Heart left ventricle (tissue), 16 donors: ENCODE results near the gene SRPRB. TPM values are rescaled to one million over a fixed set of nuclear protein-coding genes. Genes with fewer than 3 reads are reported as not detected.

Source experiments
- ATAC-seq, 4 donors: fragments of 200-7000 bp; cut with Tn5 transposase; one replicate each; pipeline ENCODE4 v1.9.1; 2020 to 2022; ENCODE audit warnings: moderate library complexity in 4 of 4, mild to moderate bottlenecking in 3 of 4, moderate number of reproducible peaks in 1 of 4
- DNase-seq, 5 donors: peaks; one replicate each; pipeline ENCODE4 v3.0.0-alpha.2; 2020
- H3K27ac ChIP-seq, 12 donors: fragments of 200-600 bp; sonication (generic) in 4 of 12; one replicate each; pipeline versions ENCODE4 v1.5.0 to v1.8.0; 2016 to 2022; ENCODE audit warnings: mild to moderate bottlenecking in 2 of 12
- H3K27me3 ChIP-seq, 9 donors: fragments of 200-600 bp; sonication (generic) in 2 of 9; one replicate each; pipeline versions ENCODE4 v1.5.1 to v1.8.0; 2016 to 2022; ENCODE audit warnings: mild to moderate bottlenecking in 3 of 9
- H3K36me3 ChIP-seq, 9 donors: fragments of 200-600 bp; sonication (generic) in 2 of 9; one replicate each; pipeline versions ENCODE4 v1.5.0 to v1.8.0; 2018 to 2022; ENCODE audit warnings: mild to moderate bottlenecking in 2 of 9
- H3K4me1 ChIP-seq, 12 donors: fragments of 200-600 bp; sonication (generic) in 4 of 12; one replicate each; pipeline versions ENCODE4 v1.5.0 to v1.8.0; 2016 to 2022; ENCODE audit warnings: mild to moderate bottlenecking in 3 of 12
- H3K4me3 ChIP-seq, 12 donors: fragments of 200-600 bp; sonication (generic) in 4 of 12; one replicate each; pipeline versions ENCODE4 v1.5.0 to v1.8.0; 2017 to 2022; ENCODE audit warnings: mild to moderate bottlenecking in 9 of 12, moderate library complexity in 4 of 12
- H3K9me3 ChIP-seq, 12 donors: fragments of 200-600 bp; sonication (generic) in 4 of 12; one replicate each; pipeline versions ENCODE4 v1.5.0 to v1.8.0; 2016 to 2022; ENCODE audit warnings: mild to moderate bottlenecking in 1 of 12
- CTCF ChIP-seq, 12 donors: fragments of 200-600 bp; sonication (generic) in 4 of 12; IDR thresholded peaks; one replicate each; pipeline versions ENCODE4 v1.5.0 to v1.8.0; 2018 to 2022; ENCODE audit warnings: antibody characterized with exemption in 12 of 12, mild to moderate bottlenecking in 5 of 12
- POLR2A ChIP-seq, 2 donors: fragments of 450-650 bp; IDR thresholded peaks; one replicate each; pipeline ENCODE4 v1.6.1; 2017; ENCODE audit warnings: antibody characterized with exemption in 2 of 2, mild to moderate bottlenecking in 2 of 2, moderate library complexity in 2 of 2
- WGBS, 4 donors: extraction: QIAGEN DNeasy Blood & Tissue Kit in 2 of 4; methylation state at CpG; one replicate each; pipeline versions ENCODE4 v1.1.5 to v1.1.7; 2013 to 2018; 5-methylcytosine and 5-hydroxymethylcytosine counted together
- intact Hi-C, 10 donors: fragments of 100-400 bp; cut with DNase I; formaldehyde crosslinking; loops; one replicate each; pipeline versions ENCODE4 v1.11.1 to v1.14.2; 2022
- polyA plus RNA-seq, 2 donors: library from polyadenylated mRNA; stranded (reverse); fragments of 200-250 nt; gene quantifications; one replicate each; pipeline ENCODE4 v1.2.3, GENCODE V29; 2013
- total RNA-seq, 9 donors: library from RNA; depleted of rRNA in 2 of 9; stranded (reverse); fragments of >200 nt in 2 of 9; fragmentation: NEBNext Ultra II Directional in 3 of 9; extraction: Animal tissue kit (Norgen Biotek cat#: 25700) in 3 of 9; gene quantifications; one replicate each; pipeline versions ENCODE4 v1.1.0 to v1.2.4, GENCODE V29; 2016 to 2023
- donor health status: ischemic (EF 13 %, LVEDD 7.1; RV severe dilation, severe dysfunction).
- donor health status: healthy with polysubstance abuse.
- donor health status: DM: no; HTN: yes; CAD: no.
- donor health status: DM: no; HTN: no; CAD: no.
- donor health status: ischemic (EF 25% LVEDD 6.9; RV normal size, moderate dysfunction).
- donor health status: ischemic (EF 25% LVEDD 5.7; RV mildly dilated, moderate dysfunction).
- donor health status: healthy.
- donor health status: DM: yes; HTN: yes; CAD: no.
- donor health status: ischemic (EF 35%, LVEDD 5.7; RV mildly dilated, moderate dysfunction).
- donor health status: nonischemic (EF 11% LVEDD 7.7; RV severe dilation, severe dysfunction).
- donor health status: DM: yes; HTN: yes; CAD: no.
- donor health status: PGD.
- donor health status: ischemic (EF 29% LVEDD 5.4; RV normal size, mild dysfunction).
- donor health status: nonischemic (EF 23%, LVEDD 6.1; RV moderate dilation, normal function).

The SRPRB gene
- total and polyA plus RNA-seq, 11 donors: 13.3 to 55.0 (median 24.9) TPM

GRCh38 chr3:133827136-133827535, 21.5 kb downstream of the SRPRB start:
- no peak overlapping the region for H3K27ac ChIP-seq
- TF ChIP-seq POLR2A (IDR thresholded peaks at IDR 0.05) (no peak), CTCF (IDR thresholded peaks at IDR 0.05) (no peak)
- H3K27me3 ChIP-seq: no peaks in the 10 kb centered on the region
- no peak for DNase-seq
- H3K36me3 ChIP-seq: peaks cover 0 to 30% (median 15%) of the 10 kb centered on the region in 9 donors
- no peak for ATAC-seq
- H3K4me3 ChIP-seq: no peak overlapping the region
- WGBS, 4 donors: 39 to 69% (median 52%) methylated on average over 1 of the region's 1 CpG
- H3K9me3 ChIP-seq: no peaks in the 10 kb centered on the region
- intact Hi-C loops: loop anchor here in 1 of 10 donors (10.0 kb wide), 2 partner anchors 68 to 388 kb away; partner anchors contain the start of gene RAB6B
- peaks cover 0 to 26% (median 9%) of the 10 kb centered on the region in 12 donors for H3K4me1 ChIP-seq

GRCh38 chr3:133827684-133828083, 22.1 kb downstream of the SRPRB start:
- Histone ChIP-seq H3K27ac (no peak overlapping the region), H3K27me3 (no peaks in the 10 kb centered on the region), H3K4me3 (no peak overlapping the region), H3K4me1 (peaks cover 0 to 24% (median 9%) of the 10 kb centered on the region in 12 donors), H3K9me3 (no peaks in the 10 kb centered on the region), H3K36me3 (peaks cover 0 to 28% (median 11%) of the 10 kb centered on the region in 9 donors)
- ATAC-seq (no peak), DNase-seq (no peak)
- intact Hi-C loops: loop anchor here in 2 of 10 donors (2.0 to 10.0 kb wide), 3 partner anchors 67 to 387 kb away; partner anchors contain the start of gene RAB6B (in 2 of the 2)
- 91 to 93% (median 92%) methylated on average over 3 to 4 of the region's 4 CpGs for WGBS, 4 donors
- TF ChIP-seq CTCF (IDR thresholded peaks at IDR 0.05) (no peak), POLR2A (IDR thresholded peaks at IDR 0.05) (no peak)

GRCh38 chr3:133828576-133829309, 23.1 kb downstream of the SRPRB start:
- WGBS, 4 donors: 69 to 86% (median 74%) methylated on average over 12 of the region's 12 CpGs
- Histone ChIP-seq H3K4me3 (no peak overlapping the region), H3K4me1 (peaks cover 0 to 24% (median 9%) of the 10 kb centered on the region in 12 donors), H3K27ac (peak overlapping the region in 7 of 12 donors; percentile 13 to 74 (median 53)), H3K36me3 (peaks cover 0 to 25% (median 10%) of the 10 kb centered on the region in 9 donors), H3K27me3 (no peaks in the 10 kb centered on the region), H3K9me3 (no peaks in the 10 kb centered on the region)
- ATAC-seq: peak; percentile 64 to 82 (median 78)
- TF ChIP-seq POLR2A (IDR thresholded peaks at IDR 0.05) (no peak), CTCF (IDR thresholded peaks at IDR 0.05) (no peak)
- DNase-seq: peak in 4 of 5 donors; percentile 34 to 73 (median 58)
- intact Hi-C loops: loop anchor here in 2 of 10 donors (2.0 to 10.0 kb wide), 3 partner anchors 66 to 386 kb away; partner anchors contain the start of gene RAB6B (in 2 of the 2)

DNA sequence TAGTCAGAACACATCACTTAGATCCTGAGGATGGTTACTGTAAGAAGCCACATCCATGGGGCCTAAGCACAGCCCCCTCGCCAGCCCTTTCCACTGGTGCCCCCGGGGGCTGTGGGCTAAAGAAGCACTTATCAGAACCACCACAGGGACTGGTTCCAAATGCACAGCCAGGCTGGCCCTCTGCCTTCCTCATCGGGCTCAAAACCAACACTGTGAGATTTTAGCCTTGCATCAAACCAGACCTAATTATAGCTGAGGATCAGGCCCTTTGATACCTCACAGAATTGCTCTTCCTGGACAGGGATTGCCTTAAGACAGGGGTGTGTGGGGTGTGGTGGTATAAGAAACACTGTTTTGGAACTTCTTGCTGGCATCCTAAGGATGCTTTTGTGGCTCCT, 23.7 kb downstream of the SRPRB start:
- H3K4me3 ChIP-seq: no peak overlapping the region
- TF ChIP-seq POLR2A (IDR thresholded peaks at IDR 0.05) (no peak), CTCF (IDR thresholded peaks at IDR 0.05) (no peak)
- DNase-seq: no peak
- H3K36me3 ChIP-seq: peaks cover 0 to 21% (median 10%) of the 10 kb centered on the region in 9 donors
- intact Hi-C loops: loop anchor here in 2 of 10 donors (2.0 to 10.0 kb wide), 3 partner anchors 65 to 385 kb away; partner anchors contain the start of gene RAB6B (in 2 of the 2)
- 33 to 50% (median 41%) methylated on average over 2 to 3 of the region's 3 CpGs for WGBS, 4 donors
- H3K27ac ChIP-seq: peak overlapping the region in 10 of 12 donors; percentile 4 to 74 (median 47)
- no peaks in the 10 kb centered on the region for H3K9me3 ChIP-seq
- peaks cover 0 to 24% (median 9%) of the 10 kb centered on the region in 12 donors for H3K4me1 ChIP-seq
- no peaks in the 10 kb centered on the region for H3K27me3 ChIP-seq
- peak; percentile 67 to 79 (median 74) for ATAC-seq
